NCI-H146 treated with DMSO at 0.1 percent for 48 hours (cell line): ENCODE results near the gene FA2H.

ENCODE experiments used
- DNase-seq: peaks from one replicate; lab custom pipeline; 2025; ENCODE audit not compliant: unreplicated experiment; lab: John Stamatoyannopoulos, UW

Gene FA2H

DNA sequence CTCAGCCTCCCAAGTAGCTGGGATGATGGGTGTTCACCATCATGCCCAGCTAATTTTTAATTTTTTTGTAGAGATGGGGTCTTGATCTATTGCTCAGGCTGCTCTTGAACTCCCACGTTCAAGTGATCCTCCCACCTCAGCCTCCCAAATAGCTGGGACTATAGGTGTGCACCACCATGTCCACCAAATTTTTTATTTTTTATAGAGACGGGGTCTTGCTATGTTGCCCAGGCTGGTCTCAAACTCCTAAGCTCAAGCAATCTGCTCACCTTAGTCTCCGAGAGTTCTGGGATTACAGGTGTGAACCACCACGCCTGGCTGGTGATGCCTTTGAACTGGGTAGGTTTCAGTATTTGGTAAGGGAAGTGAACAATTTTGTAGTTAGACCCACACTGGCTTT lies 30.1 kb downstream of the FA2H start:
- DNase-seq, result no peak

DNA sequence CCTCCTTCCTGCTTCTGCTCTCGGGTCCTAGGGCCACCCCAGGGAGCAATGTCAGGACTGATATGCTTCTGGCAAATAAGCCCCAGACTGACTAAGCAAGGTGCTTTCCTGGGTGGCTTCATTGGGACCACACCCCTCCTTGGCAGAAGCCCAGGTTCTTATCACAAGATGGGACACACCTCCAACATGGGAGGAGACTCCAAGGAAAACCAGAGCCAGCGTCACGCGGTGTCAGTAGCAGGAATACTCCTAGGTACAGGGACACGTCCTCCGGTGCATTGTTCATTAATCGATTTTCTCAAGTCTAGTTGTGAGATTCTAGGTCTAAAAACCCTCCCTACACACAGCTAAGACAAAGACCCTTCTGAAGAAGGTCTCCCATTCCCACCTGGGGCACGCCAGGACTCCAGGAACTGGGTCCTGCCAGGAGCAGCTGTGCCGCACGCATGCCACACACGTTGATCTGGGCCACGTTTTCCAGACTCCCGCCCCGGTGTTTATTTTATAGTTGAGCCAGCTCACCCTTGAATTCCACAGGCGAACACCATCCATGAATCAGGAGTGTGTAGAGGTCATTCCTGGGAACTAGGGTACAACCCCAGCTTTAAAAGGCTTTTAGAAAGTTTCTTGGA lies 30.8 kb downstream of the FA2H start:
- peak; percentile 29 for DNase-seq

DNA sequence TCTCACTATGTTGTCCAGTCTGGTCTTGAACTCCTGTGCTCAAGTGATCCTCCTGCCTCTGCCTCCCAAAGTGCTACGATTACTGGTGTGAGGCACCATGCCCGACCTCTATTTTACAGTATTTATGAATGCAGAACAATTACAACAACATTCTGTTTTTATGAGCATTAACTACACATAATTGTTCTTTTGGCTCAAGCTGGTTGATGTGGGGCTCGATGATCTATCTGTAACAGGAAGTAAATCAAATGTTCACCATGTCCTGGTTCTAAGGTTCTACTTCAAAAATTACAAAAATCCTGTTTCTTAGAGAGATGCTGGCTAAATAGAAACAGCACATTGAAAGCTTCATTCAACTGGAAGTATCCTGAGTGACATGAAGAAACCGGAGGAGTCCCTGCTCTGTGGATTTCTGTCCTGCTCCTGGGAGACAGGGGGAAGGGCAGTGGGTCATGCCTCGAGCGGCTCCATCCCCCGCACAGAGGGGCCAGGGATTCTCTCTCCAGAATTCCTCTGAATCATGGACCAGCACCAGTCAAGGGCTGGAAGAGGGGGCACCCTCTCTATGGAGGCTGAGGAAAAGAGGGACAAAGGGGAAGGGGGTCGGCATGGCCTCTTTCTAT lies 31.5 kb downstream of the FA2H start:
- no peak for DNase-seq

DNA sequence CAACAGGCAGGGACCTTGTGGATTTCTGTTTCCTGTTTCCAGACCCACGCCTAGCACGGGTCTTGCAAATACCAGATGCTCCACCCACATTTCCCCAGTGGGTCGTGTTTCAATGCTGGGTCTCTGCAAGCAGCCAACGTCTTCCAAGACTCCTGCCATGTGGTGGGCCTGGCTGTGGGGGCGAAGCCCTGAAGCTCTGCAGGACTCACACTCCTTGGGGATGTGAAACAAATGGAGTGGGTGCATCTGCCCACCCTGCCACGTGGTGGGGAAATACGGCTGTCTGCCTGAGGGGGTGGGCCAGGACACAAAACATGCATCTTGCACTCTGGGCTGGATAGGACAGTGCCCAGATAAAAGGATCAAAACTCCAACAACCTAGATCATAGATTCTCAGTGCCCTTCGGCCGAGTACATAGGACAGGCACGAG lies 32.6 kb downstream of the FA2H start:
- DNase-seq, result no peak

DNA sequence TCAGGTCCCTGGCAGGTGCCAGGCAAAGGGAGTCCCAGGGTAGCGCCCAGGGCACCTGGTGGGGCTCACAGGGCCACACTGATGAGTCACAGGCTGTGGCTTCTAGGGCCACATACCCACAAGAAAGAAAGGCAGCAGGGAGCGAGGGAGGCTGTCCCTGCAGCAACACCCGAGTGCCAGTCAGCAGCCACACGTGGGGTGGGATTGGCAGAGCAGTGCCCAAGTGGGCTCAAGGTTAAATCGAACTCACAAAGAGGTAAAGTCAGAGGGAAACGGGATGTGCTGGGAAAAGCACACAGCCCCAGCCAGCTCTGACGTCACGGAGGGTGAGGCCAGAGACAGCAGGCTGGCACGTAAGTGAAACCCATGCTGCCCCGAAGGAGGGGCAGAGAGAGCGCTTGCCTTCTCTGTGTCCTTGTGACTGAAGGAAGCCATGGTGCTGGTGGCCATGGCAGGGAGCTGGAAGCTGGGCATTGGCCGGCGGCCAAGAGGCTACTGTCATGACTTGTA lies 33.8 kb downstream of the FA2H start:
- DNase-seq, result no peak

DNA sequence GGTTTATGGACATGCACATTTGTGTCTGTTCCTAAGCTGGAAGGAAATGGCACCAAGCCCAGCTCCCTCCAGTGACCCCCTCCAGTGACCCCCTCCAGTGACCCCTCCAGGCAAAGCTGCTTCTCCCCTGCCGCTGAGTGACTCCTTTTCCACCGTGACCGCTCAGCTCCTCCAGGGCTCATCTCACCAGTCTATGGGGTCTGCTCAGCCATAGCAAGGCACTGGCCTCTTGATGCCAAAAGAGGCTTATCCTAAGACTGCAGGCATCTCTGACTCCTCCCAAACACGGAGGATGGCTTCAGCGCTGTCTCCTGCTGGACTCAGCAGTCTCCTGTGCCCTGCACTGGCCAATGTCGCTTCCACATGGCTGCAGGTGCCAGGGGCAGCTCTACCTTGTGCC lies 35.3 kb downstream of the FA2H start:
- DNase-seq, result no peak

DNA sequence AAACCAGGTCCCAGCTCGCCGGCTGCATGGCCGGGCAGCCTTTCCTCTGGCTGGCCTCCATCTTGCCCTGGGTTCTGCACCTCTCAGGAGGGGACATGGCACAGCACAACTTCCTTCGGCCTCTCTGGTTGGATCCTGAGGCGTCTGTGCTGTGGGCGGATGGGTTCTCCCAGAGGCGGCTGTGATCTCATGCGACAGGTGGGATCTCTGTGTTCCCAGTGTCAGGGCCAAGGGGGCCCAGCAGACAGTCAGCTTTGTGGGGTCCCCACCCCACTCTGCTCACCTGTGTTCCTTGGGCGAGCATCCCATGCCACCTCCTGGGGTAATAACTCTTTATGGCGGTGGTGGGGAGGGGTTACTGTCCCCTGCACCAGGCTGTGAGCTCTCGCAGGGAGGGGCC lies 35.8 kb downstream of the FA2H start:
- DNase-seq, result no peak

DNA sequence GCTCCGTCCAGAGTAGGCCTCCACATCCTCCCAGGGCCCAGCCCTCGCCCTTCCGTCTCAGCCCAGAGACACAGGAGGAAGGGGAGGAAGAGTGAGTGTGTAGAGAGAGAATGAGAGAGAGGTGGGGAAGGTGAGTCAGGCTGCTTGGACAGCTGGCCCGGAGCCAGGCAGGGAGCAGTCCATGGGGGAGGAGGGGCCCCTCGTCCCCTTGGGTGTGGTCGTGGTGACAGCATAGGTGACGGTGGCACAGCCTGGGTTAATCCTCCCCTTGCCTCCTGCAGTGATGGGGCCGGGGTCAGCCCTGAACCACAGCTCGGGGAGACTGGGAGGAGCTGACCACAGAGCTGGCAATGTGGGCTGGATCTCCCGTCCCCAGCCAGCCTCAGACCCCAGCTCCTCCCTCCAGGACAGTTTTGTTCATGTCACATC lies 36.5 kb downstream of the FA2H start:
- DNase-seq, result no peak

DNA sequence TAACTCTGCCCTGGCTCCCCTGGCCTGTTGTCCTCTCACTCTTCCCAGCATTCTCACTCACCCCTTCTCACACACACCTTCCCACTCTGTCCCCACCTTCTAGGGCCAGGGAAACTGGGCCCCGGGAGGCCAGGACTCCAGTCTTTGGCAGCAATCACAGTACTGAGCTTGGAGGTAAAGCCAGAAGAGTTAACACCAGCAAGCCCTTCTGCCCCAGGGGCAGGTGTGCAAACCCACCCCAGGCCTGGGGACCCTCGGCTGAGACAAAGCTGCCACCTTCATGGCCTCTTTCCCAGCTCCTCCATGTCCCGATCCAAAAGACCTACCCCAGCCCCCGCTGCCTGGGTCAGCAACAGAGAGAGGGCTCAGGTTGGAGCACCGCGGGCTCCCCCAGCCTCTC lies 37.1 kb downstream of the FA2H start:
- DNase-seq, result no peak

DNA sequence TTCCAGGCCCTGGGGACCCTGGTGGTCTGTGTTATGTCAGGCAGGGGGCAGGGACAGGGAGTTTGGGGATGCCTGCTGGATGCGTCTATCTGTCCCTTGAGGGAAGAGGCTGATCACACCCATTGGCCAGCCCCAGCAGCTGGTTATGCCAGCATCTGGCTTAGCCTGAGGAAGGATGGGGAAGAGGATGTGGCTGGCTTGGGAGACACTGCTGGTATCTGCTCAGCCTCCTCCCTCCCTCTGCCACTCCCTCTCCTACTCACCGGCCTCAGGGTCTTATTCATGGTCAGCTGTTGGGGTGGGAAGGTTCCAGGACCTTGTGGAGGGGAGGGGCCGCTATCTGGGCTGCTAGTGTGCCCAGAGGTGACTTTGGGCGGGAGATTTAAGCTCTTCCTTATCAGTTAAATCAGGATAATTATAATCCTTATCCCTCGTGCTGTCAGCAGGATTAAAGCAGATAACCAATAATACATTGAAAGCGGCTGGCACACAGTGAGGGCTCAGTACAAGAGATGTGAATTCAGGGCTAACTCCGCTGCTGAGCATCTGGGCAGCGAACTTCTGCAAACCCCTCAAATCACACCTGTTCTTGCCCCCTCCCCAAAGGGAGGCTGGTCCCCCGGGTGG lies 38.0 kb downstream of the FA2H start:
- DNase-seq, result no peak

DNA sequence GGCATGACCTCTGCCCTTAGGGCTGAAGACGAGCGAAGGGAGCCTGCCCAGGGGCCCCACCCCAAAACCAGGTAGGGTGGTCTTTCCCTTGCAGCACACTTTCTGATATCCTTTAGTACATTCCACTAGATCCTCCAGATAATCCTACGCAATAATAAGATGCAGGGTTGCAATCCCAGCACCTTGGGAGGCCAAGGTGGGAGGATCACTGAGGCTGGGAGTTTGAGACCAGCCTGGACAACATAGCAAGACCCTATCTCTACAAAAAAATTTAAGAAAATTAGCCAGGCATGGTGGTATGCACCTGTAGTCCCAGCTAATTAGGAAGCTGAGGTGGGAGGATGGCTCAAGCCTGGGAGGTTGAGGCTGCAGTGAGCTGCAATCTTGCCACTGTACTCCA lies 39.1 kb downstream of the FA2H start:
- no peak for DNase-seq

DNA sequence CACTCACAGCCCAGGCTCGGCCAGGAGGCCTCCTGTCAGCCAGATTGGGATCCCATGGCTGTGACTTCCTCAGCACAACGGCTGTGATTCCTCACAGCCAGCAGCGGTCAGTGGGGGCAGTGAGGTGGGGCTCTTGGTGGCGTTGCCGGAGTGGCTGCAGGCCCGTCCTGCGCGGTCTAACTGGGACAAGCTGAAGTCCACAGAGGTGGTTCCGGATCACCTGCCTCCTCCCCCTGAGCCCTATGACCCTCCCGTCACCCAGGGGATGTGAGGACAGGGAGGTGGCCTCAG lies 39.5 kb downstream of the FA2H start:
- DNase-seq, result no peak

DNA sequence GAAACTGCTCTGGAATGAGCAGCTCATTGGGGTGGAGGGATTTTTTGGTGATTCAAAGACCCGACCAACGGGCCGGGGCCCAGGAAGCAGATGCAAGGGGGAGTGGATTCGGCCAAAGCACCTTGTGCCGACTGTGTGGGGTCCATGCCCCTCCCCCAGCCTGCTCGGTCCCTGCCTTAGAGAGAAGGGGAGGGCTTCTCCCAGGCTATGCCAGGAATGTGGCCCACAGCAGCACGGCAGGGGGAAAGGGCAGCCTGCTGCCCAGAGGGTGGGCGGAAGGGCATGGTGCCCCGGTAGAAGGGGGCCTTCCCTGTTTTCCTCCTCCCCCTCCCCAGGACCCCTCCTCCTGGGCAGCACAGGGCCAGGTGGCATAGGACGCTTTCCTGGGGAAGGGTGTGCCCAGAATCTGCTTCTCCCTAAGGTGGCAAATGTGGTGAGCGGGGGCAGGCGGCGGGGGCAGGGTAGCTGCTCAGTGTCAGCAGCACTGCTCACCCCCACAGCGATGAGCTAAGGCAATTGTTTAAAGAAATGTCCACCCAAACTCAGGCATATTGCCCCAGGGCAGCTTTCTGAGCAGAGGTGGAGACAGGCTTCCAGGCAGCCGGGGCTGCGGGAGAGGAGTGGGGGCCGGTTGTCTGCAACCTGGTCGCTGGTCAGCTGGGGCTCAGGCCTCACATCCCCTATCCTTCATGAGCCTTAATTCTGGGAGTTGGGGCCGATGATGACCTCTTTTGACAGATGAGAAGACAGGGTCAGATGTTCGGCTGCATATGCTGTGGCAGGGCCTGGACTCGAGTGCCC lies 40.1 kb downstream of the FA2H start:
- no peak for DNase-seq

DNA sequence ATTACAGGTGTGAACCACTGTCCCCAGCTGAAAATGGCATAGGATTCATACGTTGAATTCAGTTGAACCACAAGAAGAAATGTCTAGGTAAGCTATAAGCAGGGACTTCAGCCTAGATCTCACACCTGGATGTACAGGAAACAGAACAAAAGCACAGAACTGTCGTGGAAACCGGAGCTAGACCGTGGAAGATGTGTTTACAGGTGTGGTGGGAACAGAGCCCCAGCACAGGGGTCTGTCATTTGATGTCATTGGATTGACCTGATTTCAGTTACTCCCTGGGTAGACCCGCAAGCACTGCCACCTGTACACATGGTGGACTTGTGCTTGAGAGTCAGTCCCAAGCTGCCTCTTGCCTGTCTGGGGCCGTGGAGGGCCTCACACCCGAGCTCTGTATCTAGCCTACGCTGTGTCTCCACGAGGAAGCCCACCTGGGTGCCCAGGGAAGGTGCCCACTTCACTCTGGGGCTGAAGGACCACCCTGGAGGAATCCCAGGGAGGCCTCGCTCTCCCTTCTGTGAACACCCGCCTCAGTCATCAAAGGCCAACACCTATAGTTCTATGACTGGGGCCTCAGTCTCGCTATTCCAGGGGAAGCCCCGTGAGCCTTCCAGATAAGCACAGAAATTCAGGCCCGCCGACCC lies 41.8 kb downstream of the FA2H start:
- DNase-seq, result no peak

DNA sequence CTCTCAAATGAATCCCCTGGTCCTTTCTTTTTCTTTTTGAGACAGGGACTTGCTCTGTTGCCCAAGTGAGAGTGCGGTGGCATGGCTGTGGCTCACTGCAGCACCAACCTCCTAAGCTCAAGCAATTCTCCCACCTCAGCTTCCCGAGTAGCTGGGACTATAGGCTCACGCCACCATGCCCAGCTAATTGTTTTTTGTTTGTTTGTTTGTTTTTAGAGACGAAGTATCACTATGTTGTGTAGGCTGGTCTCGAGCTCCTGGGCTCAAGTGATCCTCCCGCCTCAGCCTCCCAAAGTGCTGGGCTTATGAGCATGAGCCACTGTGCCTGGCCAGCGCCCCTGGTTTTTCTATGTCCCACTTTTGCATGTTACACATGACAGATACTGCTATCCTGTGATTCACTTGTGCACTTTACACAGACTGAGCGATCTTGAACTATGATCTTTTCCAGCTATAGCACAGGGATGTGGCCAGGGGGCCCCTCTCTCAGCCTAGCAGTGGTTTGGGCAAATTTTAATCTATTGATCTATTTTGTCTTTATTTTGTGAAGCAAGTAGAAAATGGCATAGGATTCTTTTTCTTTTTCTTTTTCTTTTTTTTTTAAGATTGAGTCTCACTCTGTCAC lies 42.7 kb downstream of the FA2H start:
- DNase-seq, result no peak

DNA sequence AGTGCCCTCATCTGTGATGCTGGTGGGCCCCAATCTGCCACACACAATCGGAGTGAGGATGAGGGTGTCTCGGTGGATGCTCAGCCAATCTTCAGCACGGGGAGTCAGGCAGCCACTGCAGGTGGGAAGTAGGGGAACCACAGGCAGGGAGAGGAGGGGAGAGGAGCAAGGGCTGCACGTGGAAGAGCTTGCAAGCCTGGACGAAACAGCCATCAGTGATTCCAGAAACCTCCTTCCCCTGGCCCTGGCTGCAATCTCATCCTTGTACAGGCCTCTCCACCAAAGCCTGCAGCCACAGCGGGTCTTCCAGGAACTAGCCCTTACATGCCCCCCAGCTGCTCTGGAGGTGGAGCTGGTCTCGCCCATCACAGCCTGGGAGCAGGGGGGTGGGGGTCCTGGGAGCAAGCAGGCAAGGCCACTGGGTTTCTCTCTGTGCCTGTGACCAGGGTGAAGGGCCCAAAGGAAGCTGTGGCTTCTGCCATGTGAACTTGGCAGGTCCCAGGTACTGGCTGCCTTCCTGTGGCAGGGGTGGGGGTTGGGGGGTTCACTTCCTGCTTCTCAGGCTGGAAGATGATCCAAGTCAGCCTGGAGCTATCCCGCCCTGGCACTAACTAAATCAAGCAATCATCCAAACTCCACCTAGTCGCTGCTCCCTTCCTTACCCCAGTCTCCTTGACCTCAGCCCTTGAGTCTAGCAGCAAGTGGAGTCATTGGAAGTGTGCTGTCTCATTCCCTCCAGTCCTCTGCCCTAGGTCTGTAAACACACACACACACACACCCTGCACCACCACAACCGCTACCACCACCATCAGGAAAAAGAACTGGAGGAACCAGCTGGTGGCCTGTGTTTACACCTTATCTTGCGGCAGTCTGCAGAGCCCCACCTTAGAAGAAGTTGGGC lies 44.6 kb downstream of the FA2H start:
- no peak for DNase-seq

DNA sequence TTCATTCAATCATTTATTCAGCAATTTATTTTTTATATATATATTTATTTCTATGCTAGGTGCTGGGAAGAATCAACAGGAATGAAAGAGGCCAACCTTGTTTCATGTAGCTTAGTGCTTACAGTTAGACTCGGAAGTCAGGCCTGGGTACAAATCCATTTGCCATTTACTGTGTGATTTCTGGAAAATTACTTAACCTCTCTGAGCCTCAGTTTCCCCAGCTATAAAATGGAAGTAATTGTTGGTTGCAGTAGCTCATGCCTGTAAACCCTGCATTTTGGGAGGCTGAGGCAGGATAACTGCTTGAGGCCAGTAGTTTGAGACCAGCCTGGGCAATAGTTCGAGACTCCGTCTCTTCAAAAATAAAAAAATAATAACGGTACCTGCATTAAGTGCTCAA lies 46.7 kb downstream of the FA2H start:
- no peak for DNase-seq

DNA sequence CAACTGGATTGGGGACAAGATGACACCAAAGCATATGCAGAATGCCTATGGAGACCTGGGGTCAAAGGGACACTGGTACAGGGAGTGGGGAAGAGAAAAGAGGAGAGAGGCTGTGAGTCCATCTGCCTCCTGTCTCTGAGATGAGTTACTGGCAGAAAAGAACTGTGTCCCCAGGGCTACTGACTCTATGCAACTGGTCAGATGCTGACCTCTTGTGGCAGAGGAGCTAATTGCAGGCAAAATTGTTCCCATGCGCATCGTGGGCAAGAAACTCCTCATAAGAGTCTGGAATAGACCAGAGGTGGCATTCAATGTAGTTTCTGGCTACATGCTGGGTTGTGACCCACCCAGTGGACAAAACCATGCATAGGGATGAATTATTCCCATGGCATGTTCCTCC lies 47.9 kb downstream of the FA2H start:
- DNase-seq, result no peak

DNA sequence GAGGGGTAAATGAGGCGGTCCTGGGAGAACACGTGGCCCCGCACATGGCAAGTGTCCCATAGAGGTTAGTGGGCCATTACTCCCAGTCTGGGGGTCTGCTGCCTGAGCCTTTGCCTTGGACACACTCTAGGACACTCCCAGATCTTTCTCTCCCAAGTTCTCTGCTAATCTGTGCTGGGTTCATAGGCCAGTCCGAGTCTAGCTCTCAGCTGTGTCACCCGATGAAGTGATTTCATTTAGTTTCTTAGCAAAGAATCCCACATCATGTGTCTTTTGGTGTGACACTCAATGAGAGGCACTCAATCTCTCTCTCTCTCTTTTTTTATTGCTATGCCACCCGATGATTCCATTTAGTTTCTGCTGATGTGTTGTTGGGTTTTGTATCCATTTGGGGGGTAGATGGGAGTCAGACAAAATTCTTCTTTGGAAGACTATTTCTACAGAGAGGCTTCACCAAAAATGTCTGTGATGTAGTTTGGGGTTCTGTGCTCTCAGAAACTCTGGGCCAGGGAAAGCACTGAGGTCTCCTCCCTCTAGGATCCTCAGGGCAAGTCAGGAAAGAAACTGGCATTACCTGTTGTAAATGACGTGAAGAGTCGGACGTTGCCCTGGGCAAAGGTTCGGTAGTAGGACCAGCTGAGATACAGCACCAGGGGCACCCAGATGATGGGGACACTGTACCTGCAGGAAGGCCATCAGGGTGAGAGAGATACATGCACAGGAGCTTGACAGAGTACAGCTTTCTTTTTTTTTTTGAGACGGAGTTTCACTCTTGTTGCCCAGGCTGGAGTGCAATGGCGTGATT lies 48.8 kb downstream of the FA2H start:
- no peak for DNase-seq
